GM21447 (cell line): ENCODE measurements around the gene TUG1.

Source experiments
- ATAC-seq: cut with Tn5 transposase; IDR thresholded peaks from one replicate; pipeline ENCODE4 v1.9.1; 2021; ENCODE audit not compliant: unreplicated experiment

Gene TUG1

GRCh38 chr22:30996462-30996861 lies 27.4 kb downstream of the TUG1 start:
- ATAC-seq = no peak

GRCh38 chr22:30998329-30998728 lies 29.3 kb downstream of the TUG1 start:
- ATAC-seq = no peak

- ATAC-seq = no peak
Observed at GRCh38 chr22:31001124-31001770, 32.2 kb downstream of the TUG1 start.

GRCh38 chr22:31005535-31005934 lies 36.5 kb downstream of the TUG1 start:
- no peak for ATAC-seq

DNA sequence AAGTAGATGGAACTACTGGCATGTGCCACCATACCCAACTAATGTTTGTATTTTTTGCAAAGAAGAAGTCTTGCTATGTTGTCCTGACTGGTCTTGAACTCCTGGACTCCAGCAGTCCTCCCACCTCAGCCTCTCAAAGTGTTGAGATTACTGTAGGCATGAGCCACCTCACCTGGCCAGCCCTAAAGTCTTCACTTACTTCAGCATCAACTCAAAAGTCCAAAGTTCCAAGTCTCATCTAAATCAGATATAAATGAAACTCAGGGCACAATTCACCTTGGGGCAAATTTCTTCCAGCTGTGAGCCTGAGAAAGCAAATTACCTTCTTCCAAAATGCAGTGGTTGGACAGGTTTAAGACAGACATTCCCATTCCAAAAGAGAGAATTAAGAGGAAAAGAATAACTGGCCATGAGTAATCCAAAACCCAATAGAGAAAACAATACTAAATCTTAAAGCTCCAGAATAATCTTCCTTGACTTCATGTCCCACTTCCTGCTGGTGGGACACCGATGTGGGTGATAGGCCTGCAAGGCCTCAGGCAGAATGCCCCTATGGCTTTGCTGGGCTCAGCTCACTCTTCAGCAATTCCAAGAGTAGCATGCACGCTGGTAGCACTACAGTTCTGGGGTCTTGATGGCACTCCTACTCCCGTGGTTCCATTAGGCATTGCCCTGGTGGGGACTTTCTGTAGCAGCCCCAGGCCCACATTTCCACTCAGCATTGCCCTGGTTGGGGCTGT lies 50.3 kb downstream of the TUG1 start:
- no peak for ATAC-seq

- no peak for ATAC-seq
Observed at GRCh38 chr22:31020334-31020733, 51.3 kb downstream of the TUG1 start.

GRCh38 chr22:31022516-31022915 lies 53.5 kb downstream of the TUG1 start:
- no peak for ATAC-seq
